GM23248 (cell line): Measurements from ENCODE around the gene SMAD5.

Experiments used
- EZH2 ChIP-seq: fragments of 200-600 bp; sonication (generic); IDR thresholded peaks from 2 replicates; pipeline ENCODE4 v1.6.1; 2018; ENCODE audit warnings: antibody characterized with exemption, mild to moderate bottlenecking; ENCODE audit not compliant: insufficient read depth, poor library complexity, severe bottlenecking
- EZH2phosphoT487 ChIP-seq: fragments of 200-600 bp; sonication (generic); IDR thresholded peaks from 2 replicates; pipeline ENCODE4 v1.6.1; 2018; ENCODE audit warnings: antibody characterized with exemption, moderate library complexity, mild to moderate bottlenecking, low read depth; ENCODE audit not compliant: insufficient read depth

DNA sequence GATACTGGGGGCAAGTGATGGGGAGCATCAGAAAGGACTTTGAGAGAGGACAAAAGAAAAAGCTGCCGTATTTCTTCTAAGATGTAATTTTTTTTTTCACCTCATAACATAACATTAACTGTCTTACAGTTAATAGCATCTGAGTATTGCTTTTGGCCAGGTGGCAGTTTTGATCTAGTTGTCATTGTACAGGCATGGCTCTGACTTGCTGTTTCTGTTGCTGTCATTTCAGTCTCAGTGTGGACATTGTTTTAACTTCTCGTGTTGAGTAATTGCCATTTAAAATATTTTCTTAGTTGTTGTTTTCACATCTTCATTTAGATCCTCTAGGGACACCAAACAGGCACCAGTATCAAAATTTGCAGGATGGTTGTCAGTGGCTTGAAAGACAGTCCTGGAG lies 12.4 kb downstream of the SMAD5 start:
- TF ChIP-seq EZH2 (no peak), EZH2phosphoT487 (no peak)
